ENCODE results near the gene CHST11. TPM values are rescaled to one million over a fixed set of nuclear protein-coding genes. Genes with fewer than 3 reads are reported as not detected.

CHST11 gene
- total RNA-seq, 1 experiment from 2014 or later = 6.7 TPM

DNA sequence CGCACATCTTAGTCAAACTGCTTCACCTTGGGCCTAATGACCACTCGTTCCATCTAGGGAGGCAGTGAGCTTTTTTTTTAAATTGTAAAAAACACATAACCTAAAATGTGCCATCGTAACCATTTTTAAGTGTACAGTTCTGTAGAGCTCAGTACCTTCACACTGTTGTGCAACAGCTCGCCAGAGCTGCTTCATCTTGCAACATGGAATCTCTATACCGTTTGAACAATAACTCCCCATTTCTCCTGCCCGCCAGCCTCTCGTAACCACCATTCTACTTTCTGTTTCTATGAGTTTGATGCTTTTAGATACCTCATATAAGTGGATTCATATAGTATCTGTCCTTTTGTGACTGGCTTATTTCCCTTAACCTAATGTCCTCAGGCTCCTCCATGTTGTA lies 196.2 kb downstream of the CHST11 start:
- Histone ChIP-seq H2BK12ac (ENCODE audit: insufficient read length, low read depth, low read length) (no peak overlapping the region), H3K9me3 (ENCODE audit: control insufficient read depth, low read depth, low read length) (no peaks in the 10 kb centered on the region), H3K18ac (ENCODE audit: insufficient read length, low read depth, low read length) (no peak overlapping the region), H2BK15ac (ENCODE audit: low read depth, low read length) (no peak overlapping the region), H2BK120ac (ENCODE audit: low read depth, low read length, poor library complexity, severe bottlenecking) (no peak overlapping the region), H3K4me2 (ENCODE audit: insufficient read depth, insufficient read length, low read length) (no peak overlapping the region), H2BK20ac (ENCODE audit: low read depth, low read length, poor library complexity, severe bottlenecking) (no peak overlapping the region), H4K5ac (ENCODE audit: insufficient read length, low read depth, low read length) (no peak overlapping the region), H3K9ac (ENCODE audit: extremely low read depth, insufficient read length, low read length) (no peak overlapping the region), H3K4ac (ENCODE audit: low read depth, low read length) (no peak overlapping the region), H4K20me1 (ENCODE audit: control insufficient read depth, insufficient read depth, insufficient read length) (peaks cover 3% of the 10 kb centered on the region), H3K56ac (ENCODE audit: insufficient read length, low read depth, low read length) (no peak overlapping the region), H3K14ac (ENCODE audit: insufficient read depth, low read length) (no peak overlapping the region), H3K4me1 (ENCODE audit: insufficient read depth, low read length) (peaks cover 5% of the 10 kb centered on the region; the same call in 1 of the 2 replicates), H2BK5ac (ENCODE audit: insufficient read length, low read length) (no peak overlapping the region), H3K27ac (ENCODE audit: insufficient read length, low read depth, low read length) (no peak overlapping the region), H4K8ac (replicated peaks; ENCODE audit: insufficient read length, low read depth, low read length) (no peak overlapping the region), H2AFZ (ENCODE audit: low read length) (no peak overlapping the region), H3K23ac (ENCODE audit: insufficient read length, low read depth, low read length) (no peak overlapping the region), H3T11ph (ENCODE audit: low read length) (no peak overlapping the region), H2AK5ac (ENCODE audit: insufficient read length, low read length) (no peak overlapping the region), H3K79me1 (ENCODE audit: insufficient read depth, low read depth, low read length, poor library complexity, severe bottlenecking) (no peaks in the 10 kb centered on the region), H3K79me2 (ENCODE audit: insufficient read depth, low read length) (no peaks in the 10 kb centered on the region), H4K91ac (ENCODE audit: insufficient read length, low read depth, low read length) (no peak overlapping the region), H3K23me2 (ENCODE audit: insufficient read length, low read depth, low read length, poor library complexity, severe bottlenecking) (no peaks in the 10 kb centered on the region), H3K27me3 (ENCODE audit: insufficient read depth, low read length) (no peaks in the 10 kb centered on the region)
- no CpG with 5 or more reads among the region's 7 CpGs for WGBS (ENCODE audit: extremely low coverage, insufficient read length, low lambda C conversion rate)
- no peak for DNase-seq
- no peak overlapping the region for H3K27ac Mint-ChIP-seq
- TF ChIP-seq, protein P1, sequence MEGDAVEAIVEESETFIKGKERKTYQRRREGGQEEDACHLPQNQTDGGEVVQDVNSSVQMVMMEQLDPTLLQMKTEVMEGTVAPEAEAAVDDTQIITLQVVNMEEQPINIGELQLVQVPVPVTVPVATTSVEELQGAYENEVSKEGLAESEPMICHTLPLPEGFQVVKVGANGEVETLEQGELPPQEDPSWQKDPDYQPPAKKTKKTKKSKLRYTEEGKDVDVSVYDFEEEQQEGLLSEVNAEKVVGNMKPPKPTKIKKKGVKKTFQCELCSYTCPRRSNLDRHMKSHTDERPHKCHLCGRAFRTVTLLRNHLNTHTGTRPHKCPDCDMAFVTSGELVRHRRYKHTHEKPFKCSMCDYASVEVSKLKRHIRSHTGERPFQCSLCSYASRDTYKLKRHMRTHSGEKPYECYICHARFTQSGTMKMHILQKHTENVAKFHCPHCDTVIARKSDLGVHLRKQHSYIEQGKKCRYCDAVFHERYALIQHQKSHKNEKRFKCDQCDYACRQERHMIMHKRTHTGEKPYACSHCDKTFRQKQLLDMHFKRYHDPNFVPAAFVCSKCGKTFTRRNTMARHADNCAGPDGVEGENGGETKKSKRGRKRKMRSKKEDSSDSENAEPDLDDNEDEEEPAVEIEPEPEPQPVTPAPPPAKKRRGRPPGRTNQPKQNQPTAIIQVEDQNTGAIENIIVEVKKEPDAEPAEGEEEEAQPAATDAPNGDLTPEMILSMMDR (conservative IDR thresholded peaks at IDR 0.05) = no peak
- H3K4me1 Mint-ChIP-seq = peaks cover 50 to 64% of the 10 kb centered on the region in 2 experiments
- H3K27me3 Mint-ChIP-seq (ENCODE audit: low read depth) = no peaks in the 10 kb centered on the region
- no peaks in the 10 kb centered on the region for H3K36me3 Mint-ChIP-seq (ENCODE audit: insufficient read depth in 1 of 3, low read depth in 3 of 3)
- no peaks in the 10 kb centered on the region; a peak in 2 of 5 replicates for H3K9me3 Mint-ChIP-seq
- H3K4me3 Mint-ChIP-seq = no peak overlapping the region
